Measurements from ENCODE around the gene NOXO1.
A peak's percentile ranks its signal among the peaks of the same experiment; 100 is the strongest.

Gene NOXO1

GRCh38 chr16:2026461-2027023 is 45.3 kb upstream of the NOXO1 start, which contains the start of gene NHERF2:
TSS of gene NHERF2 (plus strand) at chr16:2026902. CDS start at chr16:2027006, 104 bp downstream.
- H3K27ac ChIP-seq (ENCODE audit: low read length) = no peak within 1 kb of the TSS
- TF ChIP-seq CTCF (IDR thresholded peaks at IDR 0.05; ENCODE audit: borderline replicate concordance, extremely low read depth, low read length, poor library complexity, severe bottlenecking) (no peak), EZH2 (IDR thresholded peaks at IDR 0.05; ENCODE audit: borderline replicate concordance, low read depth, low read length, severe bottlenecking) (no peak)
- H4K20me1 ChIP-seq (ENCODE audit: insufficient read depth, low read length) = peaks cover 7% of the 10 kb centered on the region
- no peak within 1 kb of the TSS for H3K4me3 ChIP-seq (ENCODE audit: low read depth in 1 of 2, low read length in 2 of 2)
- H3K9me3 ChIP-seq (ENCODE audit: insufficient read depth, low read length, severe bottlenecking) = no peaks in the 10 kb centered on the region
- H3K4me1 ChIP-seq (ENCODE audit: insufficient read depth, low read length) = peaks cover 20% of the 10 kb centered on the region
- ATAC-seq (ENCODE audit: insufficient read depth, low read depth) (no peak), DNase-seq (peak; percentile 28)
- no peaks in the 10 kb centered on the region for H3K79me2 ChIP-seq (ENCODE audit: insufficient read depth, low read length)
- H3K36me3 ChIP-seq (ENCODE audit: insufficient read depth, low read length) = no peaks in the 10 kb centered on the region
- no peak within 1 kb of the TSS for H2AFZ ChIP-seq (ENCODE audit: low read depth, low read length)
- H3K27me3 ChIP-seq (ENCODE audit: insufficient read depth, low read length, poor library complexity) = peaks cover 33% of the 10 kb centered on the region
- no peak within 1 kb of the TSS for H3K9ac ChIP-seq (ENCODE audit: low read depth, low read length)
- peak within 1 kb of the TSS; percentile 56 for H3K4me2 ChIP-seq (ENCODE audit: insufficient read depth, low read length)

- Histone ChIP-seq H3K27ac (ENCODE audit: low read length) (no peak overlapping the region), H3K4me2 (ENCODE audit: insufficient read depth, low read length) (no peak overlapping the region), H3K9ac (ENCODE audit: low read depth, low read length) (no peak overlapping the region), H2AFZ (ENCODE audit: low read depth, low read length) (no peak overlapping the region), H4K20me1 (ENCODE audit: insufficient read depth, low read length) (peaks cover 7% of the 10 kb centered on the region), H3K9me3 (ENCODE audit: insufficient read depth, low read length, severe bottlenecking) (no peaks in the 10 kb centered on the region), H3K79me2 (ENCODE audit: insufficient read depth, low read length) (no peaks in the 10 kb centered on the region), H3K4me3 (ENCODE audit: low read depth in 1 of 2, low read length in 2 of 2) (no peak overlapping the region), H3K27me3 (ENCODE audit: insufficient read depth, low read length, poor library complexity) (peaks cover 33% of the 10 kb centered on the region), H3K4me1 (ENCODE audit: insufficient read depth, low read length) (peaks cover 20% of the 10 kb centered on the region), H3K36me3 (ENCODE audit: insufficient read depth, low read length) (no peaks in the 10 kb centered on the region)
- ATAC-seq (ENCODE audit: insufficient read depth, low read depth) = no peak
- no peak for DNase-seq
- TF ChIP-seq EZH2 (IDR thresholded peaks at IDR 0.05; ENCODE audit: borderline replicate concordance, low read depth, low read length, severe bottlenecking) = peak; percentile 65
- TF ChIP-seq CTCF (IDR thresholded peaks at IDR 0.05; ENCODE audit: borderline replicate concordance, extremely low read depth, low read length, poor library complexity, severe bottlenecking) = no peak
Observed at GRCh38 chr16:2025878-2026460, 44.7 kb upstream of the NOXO1 start.

GRCh38 chr16:2025251-2025650 is 44.0 kb upstream of the NOXO1 start:
- H3K27ac ChIP-seq (ENCODE audit: low read length) = no peak overlapping the region
- H3K36me3 ChIP-seq (ENCODE audit: insufficient read depth, low read length) = no peaks in the 10 kb centered on the region
- H4K20me1 ChIP-seq (ENCODE audit: insufficient read depth, low read length) = peaks cover 7% of the 10 kb centered on the region
- no peaks in the 10 kb centered on the region for H3K9me3 ChIP-seq (ENCODE audit: insufficient read depth, low read length, severe bottlenecking)
- peaks cover 20% of the 10 kb centered on the region for H3K4me1 ChIP-seq (ENCODE audit: insufficient read depth, low read length)
- no peak overlapping the region for H3K4me3 ChIP-seq (ENCODE audit: low read depth in 1 of 2, low read length in 2 of 2)
- DNase-seq = no peak
- H3K9ac ChIP-seq (ENCODE audit: low read depth, low read length) = no peak overlapping the region
- H3K4me2 ChIP-seq (ENCODE audit: insufficient read depth, low read length) = no peak overlapping the region
- H3K79me2 ChIP-seq (ENCODE audit: insufficient read depth, low read length) = no peaks in the 10 kb centered on the region
- H2AFZ ChIP-seq (ENCODE audit: low read depth, low read length) = no peak overlapping the region
- TF ChIP-seq EZH2 (IDR thresholded peaks at IDR 0.05; ENCODE audit: borderline replicate concordance, low read depth, low read length, severe bottlenecking) = no peak
- ATAC-seq (ENCODE audit: insufficient read depth, low read depth) = no peak
- peaks cover 33% of the 10 kb centered on the region for H3K27me3 ChIP-seq (ENCODE audit: insufficient read depth, low read length, poor library complexity)

- Histone ChIP-seq H2AFZ (ENCODE audit: low read depth, low read length) (no peak overlapping the region), H3K9ac (ENCODE audit: low read depth, low read length) (no peak overlapping the region; the same call in 1 of the 2 replicates), H3K4me2 (ENCODE audit: insufficient read depth, low read length) (no peak overlapping the region), H3K4me3 (ENCODE audit: low read depth in 1 of 2, low read length in 2 of 2) (no peak overlapping the region), H3K27ac (ENCODE audit: low read length) (no peak overlapping the region), H3K4me1 (ENCODE audit: insufficient read depth, low read length) (peaks cover 20% of the 10 kb centered on the region), H4K20me1 (ENCODE audit: insufficient read depth, low read length) (peaks cover 7% of the 10 kb centered on the region), H3K27me3 (ENCODE audit: insufficient read depth, low read length, poor library complexity) (peaks cover 32% of the 10 kb centered on the region), H3K36me3 (ENCODE audit: insufficient read depth, low read length) (no peaks in the 10 kb centered on the region), H3K9me3 (ENCODE audit: insufficient read depth, low read length, severe bottlenecking) (no peaks in the 10 kb centered on the region), H3K79me2 (ENCODE audit: insufficient read depth, low read length) (no peaks in the 10 kb centered on the region)
- DNase-seq (no peak), ATAC-seq (ENCODE audit: insufficient read depth, low read depth) (no peak)
- TF ChIP-seq EZH2 (IDR thresholded peaks at IDR 0.05; ENCODE audit: borderline replicate concordance, low read depth, low read length, severe bottlenecking) = no peak
- TF ChIP-seq CTCF (IDR thresholded peaks at IDR 0.05; ENCODE audit: borderline replicate concordance, extremely low read depth, low read length, poor library complexity, severe bottlenecking) = no peak
Observed at GRCh38 chr16:2024032-2024420, 42.8 kb upstream of the NOXO1 start.

All from DND-41 (cell line).